ENCODE measurements around the gene SULT4A1.

SULT4A1 gene

GRCh38 chr22:43800970-43801369 lies 61.3 kb downstream of the SULT4A1 start:
- no peak for TF ChIP-seq CTCF (IDR thresholded peaks at IDR 0.05; ENCODE audit: control insufficient read depth, insufficient read depth, low read depth, low read length, missing control alignments)
- DNase-seq (ENCODE audit: low read depth), result no peak
- no peak overlapping the region for H3K4me3 ChIP-seq (ENCODE audit: control insufficient read depth, low read depth, low read length)

- TF ChIP-seq CTCF (IDR thresholded peaks at IDR 0.05; ENCODE audit: control insufficient read depth, insufficient read depth, low read depth, low read length, missing control alignments), result no peak
- DNase-seq (ENCODE audit: low read depth), result no peak
- H3K4me3 ChIP-seq (ENCODE audit: control insufficient read depth, low read depth, low read length), result no peak overlapping the region
Observed at GRCh38 chr22:43798492-43798891, 63.8 kb downstream of the SULT4A1 start.

- H3K4me3 ChIP-seq (ENCODE audit: control insufficient read depth, low read depth, low read length), result no peak overlapping the region
- peak; percentile 53 for DNase-seq (ENCODE audit: low read depth)
- peak; percentile 70 for TF ChIP-seq CTCF (IDR thresholded peaks at IDR 0.05; ENCODE audit: control insufficient read depth, insufficient read depth, low read depth, low read length, missing control alignments)
Observed at GRCh38 chr22:43796567-43796966, 65.7 kb downstream of the SULT4A1 start.

GRCh38 chr22:43795320-43795719 lies 67.0 kb downstream of the SULT4A1 start:
- no peak overlapping the region for H3K4me3 ChIP-seq (ENCODE audit: control insufficient read depth, low read depth, low read length)
- DNase-seq (ENCODE audit: low read depth), result no peak
- TF ChIP-seq CTCF (IDR thresholded peaks at IDR 0.05; ENCODE audit: control insufficient read depth, insufficient read depth, low read depth, low read length, missing control alignments), result no peak

DNA sequence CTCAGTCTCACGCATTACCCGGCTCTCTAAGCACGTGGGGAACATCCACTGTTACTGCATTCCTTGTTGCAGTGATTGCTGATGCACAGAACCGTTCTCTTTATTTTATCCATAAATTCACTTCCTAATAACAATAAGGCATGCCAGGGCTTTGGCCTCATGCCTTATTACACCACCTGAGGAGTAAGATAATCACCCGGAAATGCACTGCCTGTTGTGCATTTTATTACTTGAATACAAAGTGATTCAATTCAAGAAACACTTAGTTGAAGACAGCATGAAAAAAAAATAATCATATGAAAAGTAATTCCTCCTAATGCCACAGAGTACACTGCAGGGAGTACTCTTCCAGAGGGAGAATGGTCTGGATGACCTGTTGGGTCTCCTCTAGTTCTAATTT lies 69.4 kb downstream of the SULT4A1 start:
- no peak for DNase-seq (ENCODE audit: low read depth)

GRCh38 chr22:43789452-43789851 lies 72.9 kb downstream of the SULT4A1 start:
- peak; percentile 97 for DNase-seq (ENCODE audit: low read depth)
- H3K4me3 ChIP-seq (ENCODE audit: control insufficient read depth, low read depth, low read length), result no peak overlapping the region
- no peak for TF ChIP-seq CTCF (IDR thresholded peaks at IDR 0.05; ENCODE audit: control insufficient read depth, insufficient read depth, low read depth, low read length, missing control alignments)

More for the DNA sequence above, 69.4 kb downstream of the SULT4A1 start:
- H3K4me3 ChIP-seq (ENCODE audit: control insufficient read depth, low read depth, low read length), result no peak overlapping the region
- no peak for TF ChIP-seq CTCF (IDR thresholded peaks at IDR 0.05; ENCODE audit: control insufficient read depth, insufficient read depth, low read depth, low read length, missing control alignments)

- H3K4me3 ChIP-seq (ENCODE audit: control insufficient read depth, low read depth, low read length), result no peak overlapping the region
- no peak for TF ChIP-seq CTCF (IDR thresholded peaks at IDR 0.05; ENCODE audit: control insufficient read depth, insufficient read depth, low read depth, low read length, missing control alignments)
- no peak for DNase-seq (ENCODE audit: low read depth)
Observed at GRCh38 chr22:43783777-43784176, 78.5 kb downstream of the SULT4A1 start.

Measured in AG09309 (cell line).